HuH-7.5 (cell line): ENCODE measurements around the gene RHEBL1.

Experiments used
- DNase-seq: peaks from one replicate; pipeline ENCODE4 v3.0.0; 2011; ENCODE audit warnings: low spot score

RHEBL1 gene

DNA sequence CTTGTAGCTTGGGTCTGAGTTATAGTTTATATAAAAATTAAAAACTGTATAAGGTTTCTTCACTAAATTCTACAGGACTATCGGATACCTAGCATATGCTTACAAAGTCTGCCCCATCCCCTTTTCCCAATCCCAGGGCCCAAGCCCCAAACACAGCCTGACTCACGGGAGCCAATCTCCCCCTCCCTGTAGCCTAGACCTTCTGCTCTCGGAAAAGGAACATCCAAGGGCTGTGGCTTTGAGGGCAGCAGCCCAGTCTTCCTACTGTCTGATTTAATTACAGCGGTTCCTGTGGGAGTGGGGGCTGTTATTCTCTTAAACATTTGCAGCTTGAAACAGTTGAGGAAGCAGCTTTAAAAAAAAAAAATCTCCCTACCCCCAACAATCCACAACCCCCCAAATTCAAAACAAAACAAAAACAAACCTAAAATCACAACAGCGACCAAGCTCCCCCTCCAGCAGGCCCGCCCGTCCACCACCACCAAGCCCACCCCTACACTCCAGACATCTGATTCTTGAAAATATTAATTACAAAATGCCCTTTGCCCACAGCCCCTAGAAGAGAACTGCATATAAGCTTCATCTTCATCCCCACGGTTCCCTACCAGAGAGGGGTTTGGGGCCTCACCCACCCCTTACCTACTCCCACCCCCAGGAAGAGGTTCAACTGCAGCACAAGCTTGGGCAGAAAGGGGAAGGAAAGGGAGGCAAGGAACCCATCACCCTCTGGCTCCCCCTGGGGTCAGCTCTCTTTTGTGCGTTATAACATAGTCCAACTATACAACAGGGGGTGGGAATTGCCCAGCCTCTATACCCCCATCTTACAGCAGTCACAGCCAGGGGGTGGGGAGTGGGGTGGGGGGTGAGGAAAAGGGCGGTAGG is 50.1 kb downstream of the RHEBL1 start:
- DNase-seq = peak; percentile 87

DNA sequence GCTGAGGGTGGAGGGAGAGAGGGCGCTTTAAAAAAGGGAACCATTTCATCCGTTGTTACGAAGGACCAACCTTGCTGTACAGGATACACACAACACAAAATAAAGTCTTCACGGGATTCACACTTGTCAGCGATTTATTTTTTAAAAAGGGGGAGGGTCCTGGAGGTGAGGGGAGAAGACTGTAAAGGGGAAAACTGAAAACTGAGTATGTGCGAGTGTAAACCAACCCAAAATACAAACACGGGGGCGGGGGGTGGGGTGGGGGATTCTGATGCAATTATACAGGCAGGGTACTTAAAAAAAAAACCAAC is 50.7 kb downstream of the RHEBL1 start:
- DNase-seq = no peak

DNA sequence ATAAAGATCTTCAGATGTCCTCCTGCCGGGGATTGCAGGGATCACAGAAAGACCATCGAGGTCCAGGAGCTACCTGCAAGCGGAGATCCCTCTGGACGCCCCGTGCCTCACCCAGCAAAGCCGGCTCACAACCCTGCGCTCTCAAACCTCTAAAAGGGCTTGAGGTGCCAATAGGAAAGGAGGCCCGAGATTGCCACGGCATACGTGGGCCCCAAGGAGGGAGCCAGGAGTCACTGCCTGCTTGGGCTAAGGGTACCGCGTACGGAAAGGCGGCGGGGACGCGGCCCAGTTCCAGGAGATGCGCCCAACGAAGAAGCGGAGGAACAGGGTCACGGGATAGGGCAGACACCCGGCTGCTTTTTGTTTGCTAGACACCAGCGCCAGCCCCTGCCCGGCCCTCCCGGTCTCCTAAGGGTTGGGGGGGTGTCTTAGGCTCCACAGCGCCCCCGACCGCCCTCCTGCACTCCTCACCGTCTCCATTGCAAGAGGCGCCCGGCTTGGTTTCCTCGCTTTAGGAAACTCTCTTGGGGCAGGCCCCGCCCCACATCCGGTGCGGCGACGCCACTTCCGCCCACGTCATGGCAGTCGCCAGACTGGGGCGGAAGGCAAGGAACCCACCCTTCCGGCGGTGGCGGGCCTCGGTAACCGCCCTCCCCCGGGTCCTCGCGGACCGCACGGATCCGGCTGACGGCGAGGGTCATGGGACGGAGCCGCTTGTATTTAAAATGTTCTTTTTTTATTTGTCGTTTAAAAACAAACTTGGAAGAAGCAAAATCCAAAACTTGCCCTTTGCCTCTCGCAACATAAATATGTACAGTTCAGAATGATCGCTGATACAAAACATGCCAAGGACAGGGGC is 51.3 kb downstream of the RHEBL1 start, which contains the start of gene PRKAG1:
PRKAG1 (minus strand) TSS at position 516 of the 859 bp plus-strand sequence; CDS start at position 480, 36 bp downstream.
- peak; percentile 98 for DNase-seq

DNA sequence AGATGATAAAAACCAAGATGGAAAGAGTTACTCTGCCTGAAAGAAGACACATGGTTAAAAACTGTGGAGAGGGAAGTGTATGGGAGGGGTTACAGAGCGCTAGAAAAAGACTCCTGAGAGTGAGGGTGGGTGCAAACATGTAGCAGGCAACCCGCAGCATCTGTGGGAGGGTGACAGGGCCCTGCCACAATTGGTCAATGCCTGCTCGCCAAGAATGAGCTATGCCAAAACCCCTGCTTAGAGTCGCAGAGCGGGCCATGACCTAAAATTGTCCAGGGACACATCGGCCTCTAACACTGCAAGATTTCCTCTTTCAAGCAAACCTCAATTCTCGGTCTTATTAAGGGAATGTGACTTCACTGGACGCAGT is 51.9 kb downstream of the RHEBL1 start:
- DNase-seq = no peak

DNA sequence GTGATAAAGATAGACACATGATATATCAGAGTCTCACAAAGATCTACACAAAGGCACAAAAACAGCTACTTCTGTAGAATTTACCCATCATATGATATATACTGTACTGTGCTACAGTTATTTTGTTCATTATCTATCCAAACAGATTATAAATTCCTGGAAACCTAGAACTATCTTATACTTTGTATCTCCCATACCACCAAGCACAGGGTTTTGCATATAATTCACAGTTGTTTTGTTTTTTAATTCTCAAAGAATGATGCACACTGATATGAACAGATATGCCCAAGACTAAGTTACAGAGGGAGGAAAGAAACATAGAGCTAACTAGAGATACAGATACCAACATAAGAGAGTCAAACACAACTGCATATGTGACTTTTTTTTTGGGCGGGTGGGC is 54.6 kb downstream of the RHEBL1 start:
- no peak for DNase-seq
